GM19467 (cell line): ENCODE data around the gene DYNC2I2.
"Not testable (repeated sequence)": the region's sequence is repeated elsewhere in the genome, so short reads cannot be mapped to it uniquely, and the experiment has no call there.

Experiments
- ATAC-seq: cut with Tn5 transposase; IDR thresholded peaks from one replicate; pipeline ENCODE4 v1.9.1; 2021; ENCODE audit warnings: mild to moderate bottlenecking, moderate library complexity; ENCODE audit not compliant: unreplicated experiment

DYNC2I2 gene

GRCh38 chr9:128656416-128657343 is at the start of gene DYNC2I2:
Gene DYNC2I2, minus strand, starts transcription at chr9:128656847. Its CDS starts 121 bp downstream, at chr9:128656726.
- ATAC-seq, result peak; percentile 55

- ATAC-seq, result no peak
Observed at GRCh38 chr9:128706045-128706444, 49.4 kb upstream of the DYNC2I2 start.

- ATAC-seq, result no peak
Observed at GRCh38 chr9:128705051-128705965, 48.7 kb upstream of the DYNC2I2 start.

- ATAC-seq, result no peak
Observed at GRCh38 chr9:128704356-128704670, 47.7 kb upstream of the DYNC2I2 start.

GRCh38 chr9:128703616-128704355 is 47.1 kb upstream of the DYNC2I2 start:
- ATAC-seq, result no peak

GRCh38 chr9:128702949-128703615 is 46.4 kb upstream of the DYNC2I2 start:
- ATAC-seq, result no peak

- peak; percentile 65 for ATAC-seq
Observed at GRCh38 chr9:128702445-128702948, 45.9 kb upstream of the DYNC2I2 start, which contains the start of gene PKN3. Gene PKN3, plus strand, starts transcription at chr9:128702503. Its CDS starts 413 bp downstream, at chr9:128702916.

- no peak for ATAC-seq
Observed at GRCh38 chr9:128701227-128701854, 44.7 kb upstream of the DYNC2I2 start.

GRCh38 chr9:128699096-128699795 is 42.6 kb upstream of the DYNC2I2 start:
- not testable (repeated sequence) for ATAC-seq

- no peak for ATAC-seq
Observed at GRCh38 chr9:128696923-128697707, 40.5 kb upstream of the DYNC2I2 start.

GRCh38 chr9:128694344-128694743 is 37.7 kb upstream of the DYNC2I2 start:
- ATAC-seq, result no peak

GRCh38 chr9:128693738-128694137 is 37.1 kb upstream of the DYNC2I2 start:
- ATAC-seq, result not testable (repeated sequence)

- ATAC-seq, result no peak
Observed at GRCh38 chr9:128690684-128691034, 34.0 kb upstream of the DYNC2I2 start.

GRCh38 chr9:128689820-128690683 is 33.4 kb upstream of the DYNC2I2 start:
- no peak for ATAC-seq

- ATAC-seq, result peak; percentile 20
Observed at GRCh38 chr9:128689293-128689774, 32.7 kb upstream of the DYNC2I2 start.

- ATAC-seq, result peak; percentile 66
Observed at GRCh38 chr9:128688501-128689292, 32.0 kb upstream of the DYNC2I2 start, which contains the start of gene SET. Gene SET, plus strand, starts transcription at chr9:128689222. Its CDS starts 361 bp downstream, at chr9:128689583.
